H1 (cell line): ENCODE data around the gene RBMS1.

Experiments used
- BACH1 ChIP-seq: IDR thresholded peaks from 2 replicates; pipeline ENCODE4 v1.6.1; 2012; ENCODE audit warnings: low read length, improper control_type of control experiment
- EZH2 ChIP-seq: fragments of 200-600 bp; sonication (generic); IDR thresholded peaks from 2 replicates; pipeline ENCODE4 v1.7.1; 2012; ENCODE audit warnings: low read depth, mild to moderate bottlenecking, moderate library complexity, low read length, inconsistent platforms; ENCODE audit not compliant: severe bottlenecking
- HDAC2 ChIP-seq, 2 experiments: fragments of 300-600 bp in 1 of 2; sonication (generic) in 1 of 2; IDR thresholded peaks; 2 replicates each; pipeline ENCODE4 v1.6.1; 2011 to 2012; ENCODE audit warnings: low read depth in 2 of 2, low read length in 2 of 2, mild to moderate bottlenecking in 2 of 2, moderate library complexity in 2 of 2, borderline replicate concordance in 1 of 2, inconsistent platforms in 1 of 2
- JUND ChIP-seq: IDR thresholded peaks from 2 replicates; pipeline ENCODE4 v1.6.1; 2011; ENCODE audit warnings: mild to moderate bottlenecking, improper control_type of control experiment, low read length
- POLR2A ChIP-seq, 2 experiments: IDR thresholded peaks; 1 replicate in 1 of 2; 2 replicates in 1 of 2; pipeline ENCODE4 v1.6.1; 2011; ENCODE audit warnings: low read depth in 2 of 2, low read length in 2 of 2, mild to moderate bottlenecking in 2 of 2; ENCODE audit errors: control extremely low read depth in 1 of 2
- POLR2AphosphoS5 ChIP-seq: IDR thresholded peaks from 2 replicates; pipeline ENCODE4 v1.6.1; 2011; ENCODE audit warnings: low read depth, low read length
- RAD21 ChIP-seq, 2 experiments: IDR thresholded peaks in 1 of 2; conservative IDR thresholded peaks in 1 of 2; 2 replicates each; pipeline ENCODE4 v1.6.1; 2011; ENCODE audit warnings: low read depth in 2 of 2, low read length in 2 of 2, improper control_type of control experiment in 1 of 2, inconsistent platforms in 1 of 2, mild to moderate bottlenecking in 1 of 2, moderate library complexity in 1 of 2
- SP2 ChIP-seq: IDR thresholded peaks from 2 replicates; pipeline ENCODE4 v1.6.1; 2012; ENCODE audit warnings: mild to moderate bottlenecking, low read length, inconsistent platforms
- SRF ChIP-seq: IDR thresholded peaks from 2 replicates; pipeline ENCODE4 v1.6.1; 2011; ENCODE audit warnings: mild to moderate bottlenecking, low read depth, low read length, moderate library complexity
- TF ChIP-seq, protein P1 (sequence below), 3 experiments: IDR thresholded peaks; 1 replicate in 2 of 3; 2 replicates in 1 of 3; pipeline versions ENCODE4 v1.5.1 to v1.6.1; 2011; ENCODE audit warnings: low read length in 3 of 3, mild to moderate bottlenecking in 3 of 3, inconsistent platforms in 2 of 3, low read depth in 1 of 3, moderate library complexity in 1 of 3; ENCODE audit not compliant: insufficient read depth in 1 of 3; ENCODE audit errors: control extremely low read depth in 1 of 3

DNA sequence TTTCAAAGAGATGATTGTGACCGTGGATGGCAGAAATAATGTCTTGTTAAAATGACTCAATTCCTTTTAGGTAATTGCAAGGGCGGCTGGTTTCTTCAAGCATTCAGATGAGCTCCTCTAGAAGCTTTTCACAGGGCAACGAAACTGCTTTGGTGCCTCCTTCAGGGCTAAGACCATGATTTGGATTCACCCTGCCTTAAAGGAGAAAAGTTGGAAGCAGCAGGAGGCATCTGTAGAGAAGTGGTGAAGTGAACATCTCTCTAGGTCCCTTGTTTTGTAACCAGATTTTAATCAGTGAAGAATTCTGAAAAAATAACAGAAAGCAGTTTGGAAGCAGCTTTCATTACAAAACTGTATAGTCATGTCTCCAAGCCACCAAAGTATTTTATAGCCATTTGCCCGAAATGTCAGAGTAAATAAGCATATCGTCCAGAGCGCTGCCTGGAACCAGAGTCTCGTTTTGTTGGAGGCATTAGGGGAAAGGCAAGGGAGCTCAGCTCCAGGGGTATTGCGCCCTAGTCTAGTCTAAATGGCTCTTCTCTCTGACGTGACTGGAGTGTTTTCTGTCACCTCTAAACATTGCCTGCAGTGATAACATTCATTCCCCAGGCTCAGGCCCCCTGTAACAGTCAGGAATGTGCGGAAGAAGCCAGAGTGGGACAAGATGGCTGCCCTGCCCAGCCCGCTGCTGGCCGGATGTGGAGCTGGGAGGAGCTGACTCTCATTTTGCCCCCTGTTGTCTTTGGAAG, 235.7 kb downstream of the RBMS1 start:
- TF ChIP-seq POLR2AphosphoS5 (no peak), POLR2A (IDR thresholded peaks at IDR 0.05; ENCODE audit: control extremely low read depth in 1 of 2, low read depth in 2 of 2, low read length in 2 of 2) (no peak), SP2 (no peak), BACH1 (no peak), EZH2 (no peak), SRF (no peak), HDAC2 (IDR thresholded peaks at IDR 0.05; ENCODE audit: borderline replicate concordance in 1 of 2, low read depth in 2 of 2, low read length in 2 of 2) (no peak), JUND (no peak), RAD21 (IDR thresholded peaks at IDR 0.05 in 1 of 2, conservative IDR thresholded peaks at IDR 0.05 in 1 of 2; ENCODE audit: low read depth in 2 of 2, low read length in 2 of 2) (no peak)
- TF ChIP-seq, protein P1, sequence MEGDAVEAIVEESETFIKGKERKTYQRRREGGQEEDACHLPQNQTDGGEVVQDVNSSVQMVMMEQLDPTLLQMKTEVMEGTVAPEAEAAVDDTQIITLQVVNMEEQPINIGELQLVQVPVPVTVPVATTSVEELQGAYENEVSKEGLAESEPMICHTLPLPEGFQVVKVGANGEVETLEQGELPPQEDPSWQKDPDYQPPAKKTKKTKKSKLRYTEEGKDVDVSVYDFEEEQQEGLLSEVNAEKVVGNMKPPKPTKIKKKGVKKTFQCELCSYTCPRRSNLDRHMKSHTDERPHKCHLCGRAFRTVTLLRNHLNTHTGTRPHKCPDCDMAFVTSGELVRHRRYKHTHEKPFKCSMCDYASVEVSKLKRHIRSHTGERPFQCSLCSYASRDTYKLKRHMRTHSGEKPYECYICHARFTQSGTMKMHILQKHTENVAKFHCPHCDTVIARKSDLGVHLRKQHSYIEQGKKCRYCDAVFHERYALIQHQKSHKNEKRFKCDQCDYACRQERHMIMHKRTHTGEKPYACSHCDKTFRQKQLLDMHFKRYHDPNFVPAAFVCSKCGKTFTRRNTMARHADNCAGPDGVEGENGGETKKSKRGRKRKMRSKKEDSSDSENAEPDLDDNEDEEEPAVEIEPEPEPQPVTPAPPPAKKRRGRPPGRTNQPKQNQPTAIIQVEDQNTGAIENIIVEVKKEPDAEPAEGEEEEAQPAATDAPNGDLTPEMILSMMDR (IDR thresholded peaks at IDR 0.05; ENCODE audit: control extremely low read depth in 1 of 3, insufficient read depth in 1 of 3, low read depth in 1 of 3, low read length in 3 of 3), result no peak
